ENCODE results near the gene AHCYL1.

AHCYL1 gene

GRCh38 chr1:109977225-109977624 is 7.3 kb upstream of the AHCYL1 start:
- DNase-seq: no peak

GRCh38 chr1:109977657-109978378 is 6.7 kb upstream of the AHCYL1 start:
- no peak for DNase-seq

- DNase-seq: no peak
These were observed 5.6 kb upstream of the AHCYL1 start for GRCh38 chr1:109978761-109979488.

- DNase-seq: no peak
These were observed 5.0 kb upstream of the AHCYL1 start for GRCh38 chr1:109979489-109980091.

GRCh38 chr1:109980324-109981003 is 4.1 kb upstream of the AHCYL1 start:
- no peak for DNase-seq

- no peak for DNase-seq
These were observed 3.6 kb upstream of the AHCYL1 start for GRCh38 chr1:109981004-109981335.

- no peak for DNase-seq
These were observed 980 bp upstream of the AHCYL1 start for GRCh38 chr1:109983380-109984189.

GRCh38 chr1:109984190-109984455 is 442 bp upstream of the AHCYL1 start:
- no peak for DNase-seq

GRCh38 chr1:109985247-109986053 is 885 bp downstream of the AHCYL1 start:
- no peak for DNase-seq

- DNase-seq: no peak
These were observed 1.5 kb downstream of the AHCYL1 start for GRCh38 chr1:109986054-109986444.

GRCh38 chr1:109988349-109988914 is 3.9 kb downstream of the AHCYL1 start:
- no peak for DNase-seq

- no peak for DNase-seq
These were observed 5.1 kb downstream of the AHCYL1 start for GRCh38 chr1:109989506-109990301.

- DNase-seq: no peak
These were observed 5.7 kb downstream of the AHCYL1 start for GRCh38 chr1:109990302-109990653.

- DNase-seq: no peak
These were observed 6.9 kb downstream of the AHCYL1 start for GRCh38 chr1:109991400-109991925.

GRCh38 chr1:109993885-109994284 is 9.3 kb downstream of the AHCYL1 start:
- no peak for DNase-seq

- no peak for DNase-seq
These were observed 10.1 kb downstream of the AHCYL1 start for GRCh38 chr1:109994654-109995053.

GRCh38 chr1:109995536-109995935 is 11.0 kb downstream of the AHCYL1 start:
- DNase-seq: no peak

- DNase-seq: no peak
These were observed 11.9 kb downstream of the AHCYL1 start for GRCh38 chr1:109996476-109996875.

- DNase-seq: no peak
These were observed 12.8 kb downstream of the AHCYL1 start for GRCh38 chr1:109997204-109997866.

- no peak for DNase-seq
These were observed 13.3 kb downstream of the AHCYL1 start for GRCh38 chr1:109997867-109998229.
